Measurements from ENCODE around the gene PPIB.
"Not testable (repeated sequence)": the region's sequence is repeated elsewhere in the genome, so short reads cannot be mapped to it uniquely, and the experiment has no call there.

Gene PPIB

GRCh38 chr15:64110108-64110701 lies 52.6 kb downstream of the PPIB start:
- DNase-seq (ENCODE audit: low read depth) = not testable (repeated sequence)

DNA sequence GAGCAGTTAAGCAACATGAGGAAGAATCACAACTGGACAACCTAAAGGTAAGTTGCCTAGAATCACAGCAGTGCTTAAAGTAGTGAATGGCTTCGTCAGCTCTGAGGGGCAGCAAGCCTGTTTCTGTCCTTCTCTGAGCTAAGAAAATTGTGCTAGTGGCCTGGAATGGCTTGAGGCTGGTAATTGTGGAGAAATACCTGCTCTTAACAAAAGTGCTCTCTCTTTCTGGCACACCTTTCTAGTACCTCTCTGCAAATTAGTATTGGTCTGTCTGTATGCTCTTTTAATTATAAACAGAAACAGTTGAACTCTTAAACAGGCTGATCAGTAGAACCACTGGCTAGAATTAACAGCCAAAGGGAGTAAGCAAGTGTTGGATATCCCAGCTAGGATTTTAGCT lies 55.5 kb downstream of the PPIB start:
- DNase-seq (ENCODE audit: low read depth) = no peak

All from CMK (cell line).